Mesothelial cell of epicardium (in vitro differentiated cells): ENCODE data around the gene WDR20. TPM values are rescaled to one million over a fixed set of nuclear protein-coding genes. Genes with fewer than 3 reads are reported as not detected.

Experiments
- DNase-seq, 2 experiments: peaks; one replicate each; pipeline ENCODE4 v3.0.0; 2021; ENCODE audit warnings: low spot score in 2 of 2; ENCODE audit not compliant: unreplicated experiment in 2 of 2
- H3K27ac Mint-ChIP-seq: 2 replicates; pipeline ENCODE4 v1.8.0; 2021; ENCODE audit warnings: mixed read lengths
- H3K27me3 Mint-ChIP-seq: 2 replicates; pipeline ENCODE4 v1.8.0; 2021; ENCODE audit warnings: low read depth, mixed read lengths
- H3K36me3 Mint-ChIP-seq: 2 replicates; pipeline ENCODE4 v1.8.0; 2021; ENCODE audit warnings: mixed read lengths
- H3K4me1 Mint-ChIP-seq: 2 replicates; pipeline ENCODE4 v1.8.0; 2021; ENCODE audit warnings: mixed read lengths
- H3K4me3 Mint-ChIP-seq: 2 replicates; pipeline ENCODE4 v1.8.0; 2021; ENCODE audit warnings: mild to moderate bottlenecking, moderate library complexity, mixed read lengths
- H3K9me3 Mint-ChIP-seq: 2 replicates; pipeline ENCODE4 v1.8.0; 2021; ENCODE audit warnings: mixed read lengths
- CTCF ChIP-seq: fragments of 200-600 bp; sonication (generic); IDR thresholded peaks from one replicate; pipeline ENCODE4 v1.5.0; 2021; ENCODE audit warnings: antibody characterized with exemption; ENCODE audit not compliant: unreplicated experiment
- total RNA-seq: library from RNA; stranded (reverse); gene quantifications from 3 replicates; pipeline ENCODE4 v1.2.1, GENCODE V29; 2021

The WDR20 gene
- total RNA-seq, 1 donor from 2014 or later: 39.5 TPM

DNA sequence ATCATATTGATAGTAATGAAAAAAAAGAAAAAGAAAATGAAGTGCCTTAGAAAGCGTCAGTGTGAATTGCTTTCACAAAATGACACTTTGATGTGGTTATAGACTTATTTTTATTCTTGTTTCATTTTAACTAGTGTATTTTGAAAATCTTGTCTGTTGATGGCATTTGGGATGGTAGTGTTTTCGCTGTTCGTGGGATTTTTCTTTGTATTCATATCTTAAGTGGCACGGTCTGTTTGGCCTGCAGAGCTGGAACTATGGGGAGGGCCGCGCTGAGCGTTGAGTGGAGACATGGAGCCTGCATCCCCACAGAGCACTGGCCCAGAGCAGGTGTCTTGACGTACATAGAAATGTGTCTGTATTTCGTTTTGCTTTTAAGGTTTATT is 61.6 kb downstream of the WDR20 start:
- Mint-ChIP-seq H3K4me3 (no peak overlapping the region), H3K4me1 (peaks cover 12% of the 10 kb centered on the region), H3K27me3 (no peaks in the 10 kb centered on the region), H3K9me3 (no peaks in the 10 kb centered on the region), H3K36me3 (peaks cover 24% of the 10 kb centered on the region), H3K27ac (no peak overlapping the region)
- TF ChIP-seq CTCF: no peak
- no peak for DNase-seq

DNA sequence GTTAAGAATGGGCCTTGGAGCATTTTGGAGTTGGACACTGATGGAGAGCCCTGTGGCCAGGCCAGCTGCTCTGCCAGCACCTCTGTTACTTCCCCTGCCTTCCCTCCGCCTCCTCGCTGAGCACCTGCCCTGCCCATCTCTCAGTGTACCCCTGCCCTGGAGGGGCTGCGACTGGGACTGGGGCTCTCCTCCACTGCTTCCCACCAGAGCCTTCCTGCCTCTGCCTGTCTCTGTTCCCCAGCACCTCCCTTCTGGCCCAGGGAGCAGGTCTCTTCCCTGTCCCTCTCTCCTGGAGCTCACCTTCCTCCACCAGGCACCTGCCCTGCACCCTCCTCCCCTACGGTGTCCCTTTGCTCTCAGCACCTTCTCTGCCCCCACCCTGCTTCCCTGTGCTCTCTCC is 62.1 kb downstream of the WDR20 start:
- Mint-ChIP-seq H3K9me3 (no peaks in the 10 kb centered on the region), H3K27me3 (no peaks in the 10 kb centered on the region), H3K4me3 (no peak overlapping the region), H3K4me1 (peaks cover 9% of the 10 kb centered on the region), H3K27ac (no peak overlapping the region), H3K36me3 (peaks cover 26% of the 10 kb centered on the region)
- TF ChIP-seq CTCF: no peak
- DNase-seq: no peak

- Mint-ChIP-seq H3K4me3 (no peak overlapping the region), H3K36me3 (peaks cover 19% of the 10 kb centered on the region), H3K9me3 (no peaks in the 10 kb centered on the region), H3K4me1 (no peaks in the 10 kb centered on the region), H3K27me3 (no peaks in the 10 kb centered on the region), H3K27ac (no peak overlapping the region)
- TF ChIP-seq CTCF: no peak
- DNase-seq: no peak
Measured at GRCh38 chr14:102202944-102203343, 63.2 kb downstream of the WDR20 start.

- H3K27ac Mint-ChIP-seq: no peak overlapping the region
- H3K27me3 Mint-ChIP-seq: no peaks in the 10 kb centered on the region
- no peak for DNase-seq
- no peaks in the 10 kb centered on the region for H3K9me3 Mint-ChIP-seq
- TF ChIP-seq CTCF: no peak
- H3K4me1 Mint-ChIP-seq: no peaks in the 10 kb centered on the region
- no peak overlapping the region for H3K4me3 Mint-ChIP-seq
- peaks cover 19% of the 10 kb centered on the region for H3K36me3 Mint-ChIP-seq
Measured at GRCh38 chr14:102203382-102203781, 63.7 kb downstream of the WDR20 start.

DNA sequence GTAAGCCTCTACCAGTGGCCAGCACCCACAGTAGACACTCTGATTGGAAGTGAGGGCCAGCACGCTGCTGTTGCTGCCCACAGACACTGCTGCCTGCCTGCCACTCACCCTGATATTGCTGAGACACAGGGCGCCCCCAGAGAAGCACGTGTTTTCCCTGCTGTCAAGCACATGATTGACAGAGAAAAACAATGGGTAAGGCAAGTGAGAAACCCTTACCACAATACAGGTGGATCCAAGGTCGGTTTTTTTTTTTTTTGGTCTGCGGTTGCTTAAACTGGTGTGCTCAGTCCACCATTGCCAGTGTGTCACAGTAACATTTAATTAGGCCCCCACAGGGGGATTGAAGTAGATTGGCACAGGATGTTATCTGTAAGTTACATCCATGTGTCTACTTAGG is 65.9 kb downstream of the WDR20 start:
- Mint-ChIP-seq H3K4me1 (no peaks in the 10 kb centered on the region), H3K36me3 (peaks cover 24% of the 10 kb centered on the region), H3K27ac (no peak overlapping the region), H3K9me3 (no peaks in the 10 kb centered on the region), H3K4me3 (no peak overlapping the region), H3K27me3 (no peaks in the 10 kb centered on the region)
- TF ChIP-seq CTCF: no peak
- no peak for DNase-seq

- Mint-ChIP-seq H3K36me3 (peaks cover 24% of the 10 kb centered on the region), H3K4me3 (no peak overlapping the region), H3K27ac (no peak overlapping the region), H3K4me1 (no peaks in the 10 kb centered on the region), H3K9me3 (no peaks in the 10 kb centered on the region), H3K27me3 (no peaks in the 10 kb centered on the region)
- DNase-seq: no peak
- TF ChIP-seq CTCF: no peak
Measured at GRCh38 chr14:102206918-102207317, 67.2 kb downstream of the WDR20 start.
